Femur (tissue), 1 donor: ENCODE measurements around the gene RFC2.
"Not testable (repeated sequence)": the region's sequence is repeated elsewhere in the genome, so short reads cannot be mapped to it uniquely, and the experiment has no call there.

Source experiments
- DNase-seq: peaks from one replicate; pipeline ENCODE4 v3.0.0-alpha.2; 2017

The RFC2 gene

DNA sequence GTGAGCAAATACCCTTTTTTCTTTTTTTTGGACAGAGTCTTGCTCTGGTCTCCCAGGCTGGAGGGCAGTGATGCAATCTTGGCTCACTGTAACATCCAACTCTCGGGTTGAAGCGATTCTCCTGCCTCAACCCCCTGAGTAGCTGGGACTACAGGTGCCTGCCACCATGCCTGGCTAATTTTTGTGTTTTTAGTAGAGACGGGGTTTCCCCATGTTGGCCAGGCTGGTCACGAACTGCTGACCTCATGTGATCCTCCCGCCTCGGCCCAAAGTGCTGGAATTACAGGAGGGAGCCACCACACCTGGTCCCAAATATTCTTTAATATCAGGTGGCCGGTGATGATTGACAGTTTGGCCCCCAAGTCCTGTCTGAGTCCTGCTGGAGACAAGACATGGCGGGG is 37.8 kb downstream of the RFC2 start:
- no peak for DNase-seq

DNA sequence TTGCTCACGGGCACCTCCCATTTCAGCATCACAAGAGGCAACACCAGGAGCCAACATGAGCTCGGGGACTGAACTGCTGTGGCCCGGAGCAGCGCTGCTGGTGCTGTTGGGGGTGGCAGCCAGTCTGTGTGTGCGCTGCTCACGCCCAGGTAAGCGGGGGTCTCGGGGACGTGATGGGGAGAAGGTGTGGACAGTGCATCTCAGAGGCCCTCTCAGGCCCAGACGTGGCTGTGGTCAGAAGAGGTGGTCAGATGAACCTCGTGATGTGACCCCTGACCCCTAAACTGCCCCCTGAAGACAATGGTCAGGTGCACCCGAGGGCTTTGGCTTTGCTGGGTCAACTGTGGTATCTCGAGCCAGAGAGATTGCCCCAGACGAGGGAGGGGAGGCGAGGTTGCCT is 38.3 kb downstream of the RFC2 start:
- no peak for DNase-seq

DNA sequence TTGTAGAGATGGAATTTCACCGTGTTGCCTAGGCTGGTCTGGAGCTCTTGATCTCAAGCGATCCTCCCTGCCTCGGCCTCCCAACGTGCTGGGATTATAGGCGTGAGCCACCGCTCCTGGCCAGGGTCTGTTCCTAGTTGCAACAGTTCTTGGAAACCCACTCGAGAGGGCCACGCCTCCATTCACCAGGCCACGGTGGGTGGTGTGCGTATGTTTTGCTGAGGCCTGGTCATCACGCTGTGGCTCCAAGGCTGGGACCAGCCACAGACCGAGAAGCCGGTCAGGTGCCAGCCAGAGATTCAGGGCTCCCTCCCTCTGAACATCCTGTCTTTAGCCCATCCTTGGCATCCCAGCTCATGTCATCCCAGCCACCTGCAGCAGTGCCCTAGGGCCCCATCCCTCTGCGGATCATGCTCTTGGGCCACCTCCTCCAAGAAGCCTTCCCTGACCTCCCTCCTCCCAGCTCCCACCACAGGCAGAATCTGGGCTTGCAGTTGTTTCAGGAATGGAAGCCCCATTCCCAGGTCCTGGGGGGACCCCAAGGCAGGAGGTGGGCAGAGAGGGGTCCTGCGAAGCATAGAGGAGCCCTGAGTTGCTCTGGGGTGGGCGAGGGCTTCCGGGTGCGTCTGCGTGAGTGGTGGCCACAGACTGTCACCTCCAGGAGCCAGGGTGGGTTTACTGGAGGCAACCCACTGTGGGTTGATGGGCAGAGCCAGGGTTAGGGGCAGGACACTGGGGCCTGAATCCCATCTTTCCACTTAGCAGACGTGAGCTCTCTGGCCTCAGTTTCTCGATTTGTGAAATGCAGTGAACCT is 39.2 kb downstream of the RFC2 start:
- DNase-seq, result no peak

DNA sequence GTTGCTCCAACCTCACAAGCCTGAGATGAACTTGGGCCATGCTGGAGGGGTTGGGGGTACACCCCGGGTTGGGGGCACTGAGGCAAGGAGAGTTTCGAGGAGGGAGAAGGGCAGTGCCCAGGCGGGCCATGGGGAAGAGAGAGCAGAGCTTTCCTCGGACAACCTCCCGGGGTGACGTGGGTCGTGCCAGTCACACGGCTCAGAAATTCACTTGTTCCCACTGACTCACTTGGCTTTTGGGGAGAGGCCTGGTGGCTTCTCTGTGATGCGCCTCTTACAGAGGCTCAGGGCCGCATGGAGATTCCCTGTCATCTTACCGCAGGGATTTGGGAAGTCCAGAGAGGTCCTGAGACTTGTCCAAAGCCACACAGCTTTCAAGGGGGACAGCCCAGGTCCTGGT is 41.5 kb downstream of the RFC2 start:
- no peak for DNase-seq

DNA sequence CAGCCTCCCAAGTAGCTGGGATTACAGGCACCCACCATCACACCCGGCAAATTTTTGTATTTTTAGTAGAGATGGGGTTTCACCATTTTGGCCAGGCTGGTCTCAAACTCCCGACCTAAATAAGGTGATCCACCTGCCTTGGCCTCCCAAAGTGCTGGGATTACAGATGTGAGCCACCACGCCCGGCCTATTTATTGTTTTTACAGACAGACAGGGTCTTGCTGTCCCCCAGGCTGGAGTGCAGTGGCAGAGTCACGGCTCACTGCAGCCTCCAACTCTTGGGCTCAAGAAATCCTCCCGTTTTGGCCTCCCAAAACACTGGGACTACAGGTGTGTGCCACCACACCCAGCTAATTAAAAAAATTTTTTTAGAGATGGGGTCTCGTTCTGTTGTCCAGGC is 46.0 kb downstream of the RFC2 start:
- DNase-seq, result not testable (repeated sequence)

DNA sequence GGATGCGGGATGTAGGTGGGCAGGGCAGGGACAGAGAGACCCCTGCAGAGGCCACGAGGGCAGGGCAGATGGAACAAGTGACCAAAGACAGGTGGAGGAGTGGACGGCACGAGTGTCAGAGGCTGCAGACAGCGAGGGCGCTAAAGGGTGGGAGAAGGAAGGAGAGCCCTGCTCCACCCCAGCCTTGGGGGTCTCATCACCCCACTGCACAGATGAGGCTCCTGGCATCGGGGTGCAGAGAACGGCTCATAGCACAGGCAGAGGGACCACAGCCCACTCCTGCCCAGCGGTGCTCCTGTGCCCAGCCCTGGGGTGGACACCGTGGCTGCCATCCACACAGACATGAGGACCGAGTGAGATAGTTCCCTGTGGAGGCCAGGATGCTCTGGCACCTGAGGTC is 46.6 kb downstream of the RFC2 start:
- no peak for DNase-seq

DNA sequence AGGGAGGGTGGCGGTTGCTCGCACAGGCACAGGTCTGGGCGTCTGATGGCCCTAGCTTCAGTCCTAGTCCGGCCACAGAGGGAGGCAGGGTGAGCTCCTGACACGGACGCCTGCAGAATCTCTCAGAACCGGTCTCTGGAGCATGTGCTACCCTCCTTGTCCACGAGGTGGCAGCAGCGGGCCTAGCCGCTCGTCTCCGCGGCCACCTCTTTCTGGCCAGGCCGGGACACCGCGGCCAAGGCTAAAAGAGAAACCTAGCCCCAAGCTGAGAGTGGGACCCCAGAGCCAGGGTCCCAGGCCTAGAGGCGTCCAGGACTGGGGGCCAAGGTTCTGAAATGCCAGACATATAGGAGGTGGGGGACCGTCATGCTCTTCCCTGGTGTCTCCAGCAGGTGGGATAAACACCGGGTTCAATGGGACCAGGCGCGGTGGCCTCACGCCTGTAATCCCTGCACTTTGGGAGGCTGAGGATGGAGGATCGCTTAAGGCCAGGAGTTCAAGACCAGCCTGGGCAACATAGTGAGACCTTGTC is 47.5 kb downstream of the RFC2 start:
- DNase-seq, result peak; percentile 90

DNA sequence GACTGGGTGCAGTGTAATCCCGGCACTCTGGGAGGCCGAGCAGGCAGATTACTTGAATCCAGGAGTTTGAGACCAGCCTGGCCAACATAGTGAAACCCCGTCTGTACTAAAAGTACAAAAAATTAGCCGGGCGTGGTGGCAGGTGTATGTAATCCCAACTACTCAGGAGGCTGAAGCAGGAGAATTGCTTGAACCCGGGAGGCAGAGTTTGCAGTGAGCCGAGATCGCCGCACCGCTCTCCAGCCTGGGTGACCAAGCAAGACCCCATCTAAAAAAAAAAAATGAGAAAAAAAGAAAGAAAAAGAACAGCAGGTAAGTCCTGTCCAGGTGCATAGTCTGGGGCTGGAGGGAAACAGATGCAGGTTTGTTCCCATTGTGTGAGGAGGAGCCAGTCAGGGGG is 48.1 kb downstream of the RFC2 start:
- DNase-seq, result not testable (repeated sequence)

DNA sequence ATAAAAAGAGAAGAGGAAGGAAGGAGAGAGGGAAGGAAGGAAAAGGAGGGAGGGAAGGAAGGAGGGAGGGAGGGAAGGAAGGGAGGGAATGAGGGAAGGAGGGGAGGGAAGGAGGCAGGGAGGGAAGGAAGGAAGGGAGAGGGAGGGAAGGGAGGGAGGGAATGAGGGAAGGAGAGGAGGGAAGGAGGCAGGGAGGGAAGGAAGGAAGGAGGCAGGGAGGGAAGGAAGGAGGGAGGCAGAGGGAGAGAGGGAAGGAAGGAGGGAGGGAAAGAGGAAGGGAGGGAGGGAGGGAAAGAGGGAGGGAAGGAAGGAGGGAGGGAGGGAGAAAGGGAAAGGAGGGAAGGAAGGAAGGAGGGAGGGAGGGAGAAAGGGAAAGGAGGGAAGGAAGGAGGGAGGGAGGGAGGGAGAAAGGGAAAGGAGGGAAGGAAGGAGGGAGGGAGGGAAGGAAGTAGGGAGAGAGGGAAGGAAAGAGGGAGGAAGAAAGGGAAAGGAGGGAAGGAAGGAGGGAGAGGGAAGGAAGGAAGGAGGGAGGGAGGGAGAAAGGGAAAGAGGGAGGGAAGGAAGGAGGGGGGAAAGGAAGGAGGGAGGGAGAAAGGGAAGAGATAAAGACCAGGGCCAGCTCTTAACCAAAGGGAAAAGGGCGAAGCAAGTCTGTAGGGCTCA is 50.1 kb downstream of the RFC2 start:
- DNase-seq, result no peak

DNA sequence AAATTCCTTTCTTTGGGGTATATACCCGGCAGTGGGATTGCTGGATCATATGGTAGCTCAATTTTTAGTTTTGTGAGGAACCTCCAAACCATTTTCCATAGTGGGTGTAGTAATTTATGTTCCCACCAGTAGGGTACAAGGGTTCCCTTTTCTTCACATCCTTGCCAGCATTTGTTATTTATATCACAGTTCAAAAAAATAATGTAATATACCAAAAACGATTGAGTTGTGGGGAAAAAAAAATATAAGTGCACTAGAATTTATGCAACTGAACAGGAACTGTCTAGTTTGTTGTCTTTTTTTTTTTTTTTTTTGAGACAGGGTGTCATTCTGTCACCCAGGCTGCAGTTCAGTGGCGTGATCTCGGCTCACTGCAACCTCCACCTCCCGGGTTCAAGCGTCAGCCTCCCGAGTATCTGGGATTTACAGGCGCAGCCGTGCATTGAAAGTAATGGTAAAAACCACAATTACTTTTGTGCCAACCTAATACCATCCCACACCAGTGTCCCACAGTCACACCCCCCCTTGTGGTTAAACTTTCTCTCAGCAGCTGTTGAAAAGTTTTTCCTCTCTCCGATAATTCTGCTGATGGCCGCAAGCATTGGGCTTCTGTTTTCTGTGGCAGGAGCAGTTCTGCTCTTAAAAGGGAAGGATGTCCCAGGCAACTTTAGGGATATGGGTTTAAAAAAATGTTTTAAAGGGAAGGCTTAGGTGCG is 51.2 kb downstream of the RFC2 start:
- no peak for DNase-seq

DNA sequence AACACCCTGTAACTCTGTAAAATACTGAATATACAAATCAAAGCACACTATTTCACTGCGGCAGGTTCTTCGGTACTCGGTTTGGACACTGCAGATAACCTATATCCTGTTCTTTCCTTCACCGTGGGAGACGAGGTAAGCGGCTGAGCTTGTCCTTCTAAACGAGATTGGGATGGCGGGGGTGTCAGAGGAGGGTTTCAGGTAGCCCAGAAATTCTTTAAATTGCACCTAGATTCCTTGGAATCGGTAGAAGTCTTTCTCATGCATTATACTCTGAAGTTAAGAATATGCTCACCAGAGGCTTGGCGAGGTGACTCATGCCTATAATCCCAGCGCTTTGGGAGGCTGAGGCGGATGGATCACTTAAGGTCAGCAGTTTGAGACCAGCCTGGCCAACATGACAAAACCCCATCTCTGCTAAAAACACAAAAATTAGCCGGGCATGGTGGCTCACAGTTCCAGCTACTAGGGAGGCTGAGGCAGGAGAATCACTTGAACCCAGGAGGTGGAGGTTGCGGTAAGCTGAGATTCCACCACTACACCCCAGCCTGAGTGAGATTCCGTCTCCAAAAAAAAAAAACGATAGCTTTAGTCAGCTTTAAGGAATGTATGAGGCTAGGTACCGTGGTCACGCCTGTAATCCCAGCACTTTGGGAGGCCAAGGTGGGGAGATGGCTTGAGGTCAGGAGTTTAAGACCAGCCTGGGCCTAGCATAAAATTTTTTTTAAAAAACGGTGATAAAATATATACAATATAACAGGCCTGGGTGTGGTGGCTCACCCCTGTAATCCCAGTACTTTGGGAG is 54.4 kb downstream of the RFC2 start:
- no peak for DNase-seq

DNA sequence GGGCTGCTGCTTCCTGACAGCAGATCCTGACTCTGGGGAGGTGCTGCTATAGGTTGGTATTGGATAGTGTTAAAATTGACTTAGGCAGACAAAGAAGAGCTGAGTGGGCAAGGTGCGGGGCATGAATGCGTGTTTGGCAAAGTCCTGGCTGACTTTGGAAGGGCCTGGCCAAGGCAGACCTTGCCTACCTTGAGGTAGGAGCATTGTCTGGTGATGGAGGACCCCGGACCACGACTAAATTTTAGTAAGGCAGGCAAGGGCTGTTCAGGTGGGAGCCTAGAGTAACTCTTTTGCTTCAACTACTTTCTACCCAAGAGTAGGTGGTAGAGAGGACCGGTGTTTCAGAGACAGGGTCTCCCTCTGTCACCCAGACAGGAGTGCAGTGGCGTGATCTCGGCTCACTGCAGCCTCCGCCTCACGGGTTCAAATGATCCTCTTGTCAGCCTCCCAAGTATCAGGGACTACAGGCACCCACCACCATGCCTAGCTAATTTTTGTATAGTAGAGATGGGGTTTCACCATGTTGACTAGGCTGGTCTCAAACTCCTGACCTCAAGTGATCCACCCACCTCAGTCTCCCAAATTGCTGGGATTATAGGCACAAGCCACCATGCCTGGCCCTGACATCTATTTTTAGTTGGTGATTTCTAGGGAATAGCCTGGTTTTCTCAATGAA is 56.6 kb downstream of the RFC2 start:
- no peak for DNase-seq

DNA sequence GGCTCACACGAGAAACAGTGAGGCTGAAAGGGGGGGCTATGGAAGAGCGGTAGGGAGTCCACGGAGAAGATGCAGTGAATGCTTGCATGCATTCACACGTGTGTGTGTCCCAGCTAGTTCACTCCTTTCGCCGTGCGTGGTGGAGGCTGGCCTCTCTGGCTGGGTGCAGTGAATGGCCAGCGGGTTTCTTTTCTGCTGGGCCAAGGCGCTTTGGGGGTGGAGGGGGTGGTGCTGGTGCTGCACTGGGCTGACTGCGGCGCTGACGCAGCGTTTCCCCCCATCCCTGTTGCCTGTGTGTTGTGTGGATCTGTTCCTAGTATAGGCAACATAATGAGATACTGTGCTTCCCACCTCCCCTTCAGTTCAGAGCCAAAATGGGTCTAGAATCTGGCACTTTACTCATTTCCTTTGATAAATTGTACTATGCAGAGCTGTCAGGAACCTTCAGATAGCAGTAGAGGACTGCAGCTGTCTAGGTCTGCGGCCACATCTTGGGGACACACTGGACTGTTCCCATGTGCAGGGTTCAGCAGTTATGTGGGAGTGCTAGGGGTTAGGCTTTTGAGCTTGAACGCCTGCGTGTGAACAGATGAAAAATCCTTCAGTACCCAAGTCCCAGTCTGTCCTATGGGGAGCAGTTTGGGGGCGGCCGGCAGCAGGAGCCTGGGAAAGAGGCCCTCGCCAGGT is 58.1 kb downstream of the RFC2 start:
- DNase-seq, result not testable (repeated sequence)

DNA sequence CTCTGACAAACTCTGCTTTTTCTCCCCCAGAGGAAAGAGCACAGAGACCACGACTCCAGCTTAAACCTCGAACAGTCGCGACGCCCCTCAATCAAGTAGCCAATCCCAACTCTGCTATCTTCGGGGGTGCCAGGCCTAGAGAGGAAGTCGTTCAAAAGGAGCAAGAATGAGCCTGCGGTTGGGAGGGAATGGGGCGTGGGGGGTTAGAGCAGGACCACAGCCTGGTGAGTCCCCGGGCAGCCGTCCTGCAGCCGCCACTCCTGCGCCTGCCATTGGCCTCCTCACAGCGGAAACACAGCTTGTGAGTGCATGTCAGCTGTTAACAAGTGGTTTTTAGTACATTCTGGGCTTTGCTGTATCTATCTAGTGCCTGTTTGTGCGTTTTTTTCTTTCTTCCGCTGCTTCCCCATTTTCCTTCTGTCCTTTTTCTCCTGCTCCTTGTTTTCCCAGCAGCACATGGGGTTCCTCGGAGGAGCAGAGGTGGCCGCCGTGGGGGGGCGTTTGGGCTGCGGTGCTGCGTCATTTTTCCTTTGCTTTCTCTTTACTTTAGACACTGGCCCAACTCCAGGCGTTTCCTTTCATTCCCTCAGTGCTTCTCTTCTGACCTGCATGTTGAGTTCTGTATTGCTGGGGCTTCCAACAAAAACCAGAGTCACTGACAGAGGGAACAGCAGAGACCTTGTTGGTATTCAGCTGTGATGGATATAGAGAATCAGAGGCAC is 58.9 kb downstream of the RFC2 start:
- not testable (repeated sequence) for DNase-seq

DNA sequence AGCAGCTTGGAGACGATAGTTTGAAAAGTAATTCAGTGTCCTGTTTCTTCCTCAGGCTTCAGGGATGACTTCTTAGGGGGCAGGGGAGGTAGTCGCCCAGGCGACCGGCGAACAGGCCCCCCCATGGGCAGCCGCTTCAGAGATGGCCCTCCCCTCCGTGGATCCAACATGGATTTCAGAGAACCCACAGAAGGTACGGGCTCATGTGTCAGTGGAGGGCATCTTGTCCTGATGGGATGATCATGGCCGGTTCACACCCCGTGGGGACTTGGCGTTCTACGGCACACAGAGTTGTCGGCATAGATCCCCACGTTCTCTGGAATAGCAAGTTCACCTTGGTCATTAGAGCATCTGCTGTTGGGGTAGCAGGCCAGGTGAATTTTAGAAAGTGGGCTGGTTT is 59.5 kb downstream of the RFC2 start:
- no peak for DNase-seq

DNA sequence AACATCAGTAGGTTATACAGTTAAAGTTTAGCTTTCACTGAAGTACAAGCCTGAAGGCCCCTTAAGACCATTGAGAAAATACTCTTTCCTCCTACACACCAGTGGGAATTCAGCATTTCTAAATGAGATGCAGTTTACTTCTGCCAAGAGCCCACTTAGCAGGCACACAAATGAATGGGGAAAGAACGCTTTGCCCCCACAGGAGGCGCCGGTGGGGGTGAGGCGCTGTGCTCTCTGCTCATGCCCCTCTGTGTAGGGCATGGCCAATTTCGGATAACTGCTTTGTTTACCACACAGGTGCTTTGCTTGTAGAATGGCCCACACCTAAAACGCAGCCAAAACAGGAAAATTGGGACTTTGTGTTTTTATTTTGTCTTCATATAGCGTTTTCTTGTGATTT is 60.3 kb downstream of the RFC2 start:
- DNase-seq, result no peak

DNA sequence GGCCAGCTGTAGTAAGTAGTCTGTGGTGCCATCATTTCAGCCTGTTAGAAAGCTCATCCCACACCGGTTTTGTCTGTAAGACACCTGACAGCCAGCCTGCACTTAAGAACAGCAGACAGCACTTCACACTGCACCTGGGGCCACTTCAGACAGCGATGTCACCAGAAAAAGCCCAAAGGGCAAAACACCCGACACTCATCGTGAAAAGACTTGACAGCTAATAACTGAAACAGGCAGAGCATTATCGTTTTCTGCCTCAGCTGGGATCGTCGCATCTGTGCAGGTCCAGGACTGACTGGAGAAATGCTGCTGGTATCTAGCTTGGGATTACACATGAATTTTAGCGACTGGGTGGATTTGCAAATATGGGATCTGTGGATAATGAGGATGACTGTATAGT is 61.1 kb downstream of the RFC2 start:
- no peak for DNase-seq

DNA sequence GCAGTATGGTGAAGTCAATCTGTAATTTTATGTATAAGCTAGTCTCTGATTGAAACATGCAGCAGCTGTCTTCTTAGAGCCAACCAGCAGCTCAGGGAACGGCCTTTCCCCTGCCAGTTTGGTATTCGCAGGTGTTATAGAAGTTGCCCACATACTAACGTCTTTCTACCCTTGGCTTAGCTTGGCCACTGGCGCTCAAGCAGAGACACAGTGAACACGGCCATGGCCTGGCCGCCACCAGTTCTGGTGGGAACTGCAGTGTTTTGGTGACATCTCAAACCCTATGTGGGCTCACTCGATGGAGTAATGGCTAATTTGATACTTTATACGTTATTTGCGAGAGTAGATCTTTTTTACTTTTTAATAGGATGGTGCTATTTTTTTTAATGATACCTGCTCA is 63.0 kb downstream of the RFC2 start:
- DNase-seq, result no peak

DNA sequence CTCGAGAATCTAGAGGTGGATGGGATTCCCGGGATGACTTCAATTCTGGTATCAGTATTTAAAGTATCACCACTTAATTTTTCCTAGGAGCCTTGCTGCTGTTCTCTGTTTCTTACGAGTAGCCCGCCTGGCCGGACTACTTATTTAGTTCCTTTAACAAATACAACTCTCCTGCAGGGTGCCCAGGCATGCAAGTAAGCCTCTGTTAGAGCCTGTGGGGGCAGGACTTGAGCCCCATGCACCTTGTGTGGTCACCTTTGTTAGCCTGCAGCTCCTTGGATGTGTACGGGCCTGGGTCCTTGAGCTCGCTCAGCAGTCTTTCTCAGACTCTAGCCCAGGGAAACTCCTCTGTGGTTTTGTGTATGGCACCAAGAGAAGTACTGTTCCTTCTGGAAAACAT is 63.9 kb downstream of the RFC2 start:
- no peak for DNase-seq

DNA sequence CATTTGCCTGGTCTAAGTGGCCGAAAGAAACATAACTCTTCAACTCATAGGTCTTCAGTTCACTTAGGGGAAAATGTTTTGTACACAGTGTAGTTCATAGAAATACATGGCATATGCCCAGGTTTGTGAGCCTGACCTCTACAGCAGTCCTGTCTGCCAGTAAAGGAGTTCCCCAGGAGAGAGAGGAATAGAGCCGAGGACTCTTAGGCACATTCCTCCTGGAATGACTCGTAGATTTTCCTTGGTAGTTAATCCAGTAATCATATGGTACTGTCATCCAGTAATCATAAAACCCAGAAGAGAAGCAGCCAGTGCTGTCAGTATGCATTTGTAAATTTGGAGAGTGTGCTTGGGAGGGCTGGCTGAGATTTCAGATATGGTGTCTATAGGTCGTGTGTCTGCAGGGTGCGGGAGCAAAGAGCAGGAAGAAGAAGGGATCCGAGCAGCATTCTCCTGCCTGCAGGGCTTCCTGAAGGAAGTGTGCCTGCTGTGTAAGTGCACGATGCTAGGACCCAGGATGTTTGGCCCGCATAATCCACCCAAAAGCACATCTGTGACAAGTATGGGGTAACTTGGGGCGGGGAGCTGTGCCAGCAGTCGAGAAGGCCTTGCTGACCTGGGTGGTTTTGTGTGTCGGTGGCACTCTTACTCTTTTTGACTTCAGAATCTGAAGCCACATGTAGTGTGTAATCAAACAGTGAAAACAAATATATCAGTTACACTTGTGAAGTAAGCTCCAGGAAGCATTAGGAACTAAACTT is 66.1 kb downstream of the RFC2 start:
- DNase-seq, result no peak
